Fibroblast of mammary gland (primary cell): ENCODE results near the gene TMEM273.

Source experiments
- DNase-seq: peaks from one replicate; pipeline ENCODE4 v3.0.0-alpha.2; 2010; ENCODE audit warnings: low read depth
- H3K4me3 ChIP-seq: 2 replicates; pipeline ENCODE4 v1.5.1; 2011; ENCODE audit warnings: low read depth, mild to moderate bottlenecking, low read length, moderate library complexity; ENCODE audit not compliant: control insufficient read depth
- TF ChIP-seq, protein P1 (sequence below): conservative IDR thresholded peaks from 2 replicates; pipeline ENCODE4 v1.5.1; 2011; ENCODE audit warnings: low read depth, low read length, inconsistent platforms; ENCODE audit not compliant: control insufficient read depth, insufficient read depth

TMEM273 gene

DNA sequence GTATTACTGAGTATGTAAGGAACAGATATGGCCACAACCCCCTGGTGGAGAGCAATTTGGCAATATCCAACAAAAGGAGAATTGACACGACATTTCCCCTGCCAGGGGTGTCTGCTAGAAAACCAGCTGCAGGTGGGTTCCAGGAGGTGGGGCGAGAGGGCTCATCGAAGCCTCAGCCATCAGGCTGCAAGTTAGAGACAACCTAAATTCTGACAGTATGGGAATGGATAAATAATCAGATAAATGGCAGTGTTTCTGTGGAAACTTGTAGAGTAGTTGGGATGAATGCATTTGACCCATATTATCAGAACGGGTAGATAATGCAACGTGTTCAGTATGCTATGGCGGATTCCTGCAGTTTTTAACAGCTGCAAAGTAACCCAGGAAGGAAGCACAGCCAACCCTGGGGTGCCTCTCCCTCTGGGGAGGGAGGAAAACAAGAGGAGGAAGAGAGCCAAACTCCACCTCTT, 3.5 kb downstream of the TMEM273 start:
- TF ChIP-seq, protein P1, sequence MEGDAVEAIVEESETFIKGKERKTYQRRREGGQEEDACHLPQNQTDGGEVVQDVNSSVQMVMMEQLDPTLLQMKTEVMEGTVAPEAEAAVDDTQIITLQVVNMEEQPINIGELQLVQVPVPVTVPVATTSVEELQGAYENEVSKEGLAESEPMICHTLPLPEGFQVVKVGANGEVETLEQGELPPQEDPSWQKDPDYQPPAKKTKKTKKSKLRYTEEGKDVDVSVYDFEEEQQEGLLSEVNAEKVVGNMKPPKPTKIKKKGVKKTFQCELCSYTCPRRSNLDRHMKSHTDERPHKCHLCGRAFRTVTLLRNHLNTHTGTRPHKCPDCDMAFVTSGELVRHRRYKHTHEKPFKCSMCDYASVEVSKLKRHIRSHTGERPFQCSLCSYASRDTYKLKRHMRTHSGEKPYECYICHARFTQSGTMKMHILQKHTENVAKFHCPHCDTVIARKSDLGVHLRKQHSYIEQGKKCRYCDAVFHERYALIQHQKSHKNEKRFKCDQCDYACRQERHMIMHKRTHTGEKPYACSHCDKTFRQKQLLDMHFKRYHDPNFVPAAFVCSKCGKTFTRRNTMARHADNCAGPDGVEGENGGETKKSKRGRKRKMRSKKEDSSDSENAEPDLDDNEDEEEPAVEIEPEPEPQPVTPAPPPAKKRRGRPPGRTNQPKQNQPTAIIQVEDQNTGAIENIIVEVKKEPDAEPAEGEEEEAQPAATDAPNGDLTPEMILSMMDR, result no peak
- no peak overlapping the region for H3K4me3 ChIP-seq
- DNase-seq, result no peak

DNA sequence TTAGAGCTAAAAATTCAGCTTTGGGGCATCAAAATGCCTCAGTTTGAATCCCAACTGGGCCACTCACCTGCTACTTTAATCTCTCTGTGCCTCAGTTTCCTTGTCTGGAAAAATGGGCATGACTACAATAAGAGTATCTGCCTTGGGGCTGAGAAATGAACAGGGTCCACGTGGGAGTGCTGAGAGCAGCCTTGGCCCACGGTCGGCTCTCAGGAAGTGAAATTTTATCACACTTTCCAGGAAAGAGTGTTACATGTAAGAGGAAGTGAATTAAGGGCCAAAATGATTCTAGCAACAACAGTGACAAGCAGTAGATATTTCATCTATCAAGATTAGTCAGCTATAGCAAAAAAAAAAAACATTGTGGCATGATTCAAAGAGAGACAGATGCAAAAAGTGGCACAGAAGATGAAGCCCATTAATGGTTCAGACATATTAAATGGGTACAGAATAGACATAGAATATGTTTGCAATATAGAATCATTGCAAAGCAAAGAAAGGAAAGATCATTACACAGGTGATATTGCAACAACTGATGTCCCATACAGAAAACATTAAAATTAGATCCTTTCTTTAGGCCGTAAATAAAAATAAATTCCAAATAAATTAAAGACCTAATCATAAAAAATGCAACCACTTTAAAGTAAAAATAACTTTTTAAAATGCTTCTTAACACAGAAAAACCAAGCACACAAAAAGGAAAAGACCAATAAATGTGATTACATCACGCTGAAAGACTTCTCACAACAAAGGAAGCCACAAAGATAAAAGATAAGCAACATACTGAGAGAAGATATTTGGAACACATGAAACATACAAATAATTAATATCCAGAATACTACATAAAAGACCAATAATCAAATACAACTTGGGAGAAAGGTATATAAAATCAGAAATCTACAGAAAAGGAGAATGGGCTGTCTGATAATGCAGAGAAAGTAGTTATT, 4.3 kb downstream of the TMEM273 start:
- TF ChIP-seq, protein P1, result no peak
- DNase-seq, result no peak
- H3K4me3 ChIP-seq, result no peak overlapping the region

- H3K4me3 ChIP-seq, result no peak overlapping the region
- no peak for DNase-seq
- TF ChIP-seq, protein P1, result no peak
These were observed 5.4 kb downstream of the TMEM273 start for GRCh38 chr10:49182776-49183175.

DNA sequence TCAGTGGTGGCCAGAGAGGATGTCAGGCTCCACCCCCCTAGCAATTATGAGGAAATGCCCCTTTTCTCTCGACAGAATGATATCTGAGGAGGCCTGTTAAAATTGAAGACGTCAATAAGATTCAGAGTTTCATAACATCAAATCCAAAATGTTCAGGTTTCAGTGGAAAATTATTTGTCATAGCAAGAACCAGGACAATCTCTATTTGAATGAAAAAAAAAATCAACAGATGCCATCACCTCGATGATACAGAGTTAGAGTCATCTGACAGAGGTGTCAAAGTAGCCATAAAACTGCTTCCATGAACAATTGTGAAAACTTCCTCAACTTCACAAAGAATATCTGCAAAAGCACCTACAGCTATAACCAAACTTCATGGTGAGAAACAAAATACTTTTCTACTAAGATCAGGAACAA, 7.7 kb downstream of the TMEM273 start:
- H3K4me3 ChIP-seq, result no peak overlapping the region
- DNase-seq, result no peak
- TF ChIP-seq, protein P1, result no peak

- no peak for DNase-seq
- TF ChIP-seq, protein P1, result no peak
- no peak overlapping the region for H3K4me3 ChIP-seq
These were observed 8.3 kb downstream of the TMEM273 start for GRCh38 chr10:49179699-49180443.

- no peak overlapping the region for H3K4me3 ChIP-seq
- TF ChIP-seq, protein P1, result no peak
- DNase-seq, result no peak
These were observed 9.4 kb downstream of the TMEM273 start for GRCh38 chr10:49178489-49179471.
